SHP77 treated with DMSO at 0.1 percent for 48 hours (cell line): ENCODE data around the gene MYB.
"Not testable (repeated sequence)": the region's sequence is repeated elsewhere in the genome, so short reads cannot be mapped to it uniquely, and the experiment has no call there.

Source experiments
- DNase-seq: peaks from one replicate; lab custom pipeline; 2025; lab: John Stamatoyannopoulos, UW

MYB gene

DNA sequence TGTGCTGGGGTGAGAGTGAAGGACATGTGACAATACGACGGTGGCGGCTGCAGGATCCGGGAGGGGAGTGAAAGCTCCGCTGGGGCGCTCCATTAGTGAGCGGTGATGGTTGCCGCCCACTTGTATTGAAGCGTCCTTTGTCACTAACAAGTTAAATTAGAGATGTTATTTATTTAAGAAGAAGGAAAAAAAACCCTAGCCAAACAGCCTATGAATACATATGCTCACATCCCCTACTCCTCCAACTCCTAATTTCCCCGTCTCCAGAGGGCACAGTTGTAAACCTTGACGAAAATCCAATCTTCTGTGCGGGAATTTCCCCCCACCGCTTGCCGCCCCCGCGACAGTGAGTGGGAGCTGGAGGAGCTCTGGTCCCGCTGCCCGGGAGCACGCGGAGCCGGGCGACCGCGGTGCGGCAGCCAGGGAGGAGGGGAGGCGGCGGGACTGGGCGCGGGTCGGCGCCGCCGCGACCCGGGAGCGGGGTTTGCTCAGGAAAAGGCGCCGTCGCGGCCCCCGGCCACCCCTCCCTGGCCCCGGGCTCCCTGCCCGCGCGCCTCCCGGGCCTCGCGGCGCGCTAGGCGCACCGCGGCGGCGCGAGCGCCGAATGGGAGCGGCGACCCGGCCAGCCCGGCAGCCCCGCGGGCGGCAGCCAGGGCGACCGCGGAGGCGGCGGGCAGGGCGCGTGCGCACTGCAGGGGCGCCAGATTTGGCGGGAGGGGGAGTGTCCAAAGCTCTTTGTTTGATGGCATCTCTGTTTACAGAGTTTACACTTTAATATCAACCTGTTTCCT, at the start of gene MYB:
Gene MYB (plus strand): TSS at position 767 of the 791 bp plus-strand sequence. CDS start 206 bp downstream, outside the sequence.
- peak; percentile 36 for DNase-seq

- DNase-seq: no peak
Measured at GRCh38 chr6:135132776-135133175, 48.3 kb upstream of the MYB start.

- DNase-seq: no peak
Measured at GRCh38 chr6:135135835-135136234, 45.3 kb upstream of the MYB start.

- no peak for DNase-seq
Measured at GRCh38 chr6:135137826-135138225, 43.3 kb upstream of the MYB start.

GRCh38 chr6:135141182-135141581, 39.9 kb upstream of the MYB start:
- no peak for DNase-seq

DNA sequence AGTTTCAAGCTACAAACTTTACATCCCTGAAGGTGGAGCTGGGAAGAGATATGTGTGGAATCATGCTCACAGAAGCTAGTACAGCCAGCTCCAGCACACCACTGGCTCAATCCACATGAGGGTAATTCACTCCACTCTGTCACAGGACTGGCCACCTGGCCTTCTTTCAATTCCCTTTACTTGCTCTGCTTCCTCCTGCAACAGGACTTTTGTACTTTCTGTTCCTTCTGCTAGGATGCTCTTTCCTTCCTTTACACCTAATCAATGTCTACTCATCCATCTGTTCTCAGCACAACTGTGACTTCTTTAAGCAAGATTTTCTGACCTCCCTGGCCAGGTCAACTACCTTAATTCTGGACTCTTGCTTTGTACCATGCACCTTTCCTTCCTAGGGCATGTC, 39.4 kb upstream of the MYB start:
- no peak for DNase-seq

DNA sequence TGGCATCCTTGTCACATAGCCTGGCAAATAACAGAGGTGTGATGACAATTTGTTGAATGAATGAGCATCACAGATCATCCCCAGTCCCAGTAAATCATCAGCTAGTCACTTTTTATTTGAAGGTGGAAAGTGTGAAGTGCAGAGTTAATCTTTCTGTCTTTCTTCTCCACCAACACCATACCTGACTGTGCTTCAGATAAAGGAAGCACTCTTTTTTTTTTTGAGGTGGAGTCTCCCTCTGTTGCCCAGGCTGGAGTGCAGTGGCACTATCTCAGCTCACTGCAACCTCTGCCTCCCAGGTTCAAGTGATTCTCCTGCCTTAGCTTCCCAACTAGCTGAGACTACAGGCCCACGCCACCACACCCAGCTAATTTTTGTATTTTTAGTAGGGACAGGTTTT, 38.9 kb upstream of the MYB start:
- DNase-seq: not testable (repeated sequence)

- no peak for DNase-seq
Measured at GRCh38 chr6:135144673-135145062, 36.4 kb upstream of the MYB start.

DNA sequence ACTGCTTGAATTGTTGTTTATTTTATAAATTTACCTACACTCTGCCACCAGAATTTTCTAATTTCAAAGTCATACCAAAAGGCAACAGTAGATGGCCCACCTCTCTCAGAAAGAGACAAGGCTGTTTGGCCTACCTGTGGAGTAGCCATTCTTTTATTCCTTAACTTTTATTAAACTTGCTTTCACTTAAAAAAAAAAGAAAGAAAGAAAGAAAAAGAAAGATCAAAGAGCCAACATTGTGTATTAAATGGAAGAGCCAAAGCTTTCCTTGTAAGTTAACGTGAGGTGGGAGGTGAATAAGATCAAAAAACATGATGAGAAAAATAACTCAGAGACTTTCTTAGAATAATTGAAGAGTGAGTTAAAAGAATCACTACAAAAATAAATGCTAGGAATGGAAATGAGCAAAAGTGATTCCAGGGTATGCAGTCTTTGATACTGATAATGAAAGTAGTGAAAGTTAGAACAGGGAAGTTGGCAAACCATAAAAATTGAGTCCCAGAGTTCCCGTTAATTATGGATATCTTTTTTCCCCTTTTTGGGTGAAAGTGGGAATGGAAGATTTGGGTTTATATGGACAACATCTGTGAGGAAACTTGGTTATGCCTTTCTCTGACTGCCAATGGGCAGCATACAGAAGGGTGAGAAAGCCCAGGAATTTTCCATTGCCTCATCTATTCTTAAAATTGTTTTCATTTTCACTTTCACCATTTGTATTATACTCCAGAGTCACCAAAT, 35.9 kb upstream of the MYB start:
- DNase-seq: no peak

DNA sequence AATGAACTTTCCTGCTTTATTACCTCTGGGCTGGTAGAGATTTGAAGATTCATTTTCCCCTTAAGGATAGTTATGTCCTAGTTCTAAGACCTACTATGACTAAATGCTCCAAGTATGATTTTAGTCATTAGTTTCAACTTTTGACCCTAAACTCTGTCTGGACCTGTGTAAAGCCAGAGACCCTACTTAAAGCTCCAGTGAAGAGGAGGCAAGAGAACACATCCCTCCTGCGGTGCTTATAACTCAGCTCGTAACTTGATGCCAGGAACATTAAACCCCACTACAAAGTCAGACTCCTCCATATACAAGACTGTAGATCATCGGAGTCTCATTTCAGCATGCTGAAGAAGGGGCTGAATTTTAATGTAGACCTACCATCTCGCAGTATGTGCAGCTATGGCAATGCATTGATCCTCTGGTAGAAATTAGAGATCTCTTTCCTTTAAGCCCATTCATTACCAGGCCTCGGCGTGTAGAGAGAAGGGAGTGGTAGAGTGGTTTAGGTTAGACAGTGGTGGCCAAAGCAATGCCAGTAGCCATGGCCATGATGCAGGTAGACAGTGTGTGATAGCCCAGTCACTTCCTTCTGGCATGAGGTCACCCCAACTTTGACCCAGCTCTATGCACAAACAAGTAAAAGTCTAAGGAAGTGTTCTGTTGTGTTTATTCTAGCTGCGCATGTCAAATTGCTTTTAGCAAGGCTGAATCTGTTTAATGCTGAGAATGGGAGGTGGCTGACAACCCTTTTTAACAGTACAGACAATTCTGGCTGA, 34.8 kb upstream of the MYB start:
- DNase-seq: no peak

DNA sequence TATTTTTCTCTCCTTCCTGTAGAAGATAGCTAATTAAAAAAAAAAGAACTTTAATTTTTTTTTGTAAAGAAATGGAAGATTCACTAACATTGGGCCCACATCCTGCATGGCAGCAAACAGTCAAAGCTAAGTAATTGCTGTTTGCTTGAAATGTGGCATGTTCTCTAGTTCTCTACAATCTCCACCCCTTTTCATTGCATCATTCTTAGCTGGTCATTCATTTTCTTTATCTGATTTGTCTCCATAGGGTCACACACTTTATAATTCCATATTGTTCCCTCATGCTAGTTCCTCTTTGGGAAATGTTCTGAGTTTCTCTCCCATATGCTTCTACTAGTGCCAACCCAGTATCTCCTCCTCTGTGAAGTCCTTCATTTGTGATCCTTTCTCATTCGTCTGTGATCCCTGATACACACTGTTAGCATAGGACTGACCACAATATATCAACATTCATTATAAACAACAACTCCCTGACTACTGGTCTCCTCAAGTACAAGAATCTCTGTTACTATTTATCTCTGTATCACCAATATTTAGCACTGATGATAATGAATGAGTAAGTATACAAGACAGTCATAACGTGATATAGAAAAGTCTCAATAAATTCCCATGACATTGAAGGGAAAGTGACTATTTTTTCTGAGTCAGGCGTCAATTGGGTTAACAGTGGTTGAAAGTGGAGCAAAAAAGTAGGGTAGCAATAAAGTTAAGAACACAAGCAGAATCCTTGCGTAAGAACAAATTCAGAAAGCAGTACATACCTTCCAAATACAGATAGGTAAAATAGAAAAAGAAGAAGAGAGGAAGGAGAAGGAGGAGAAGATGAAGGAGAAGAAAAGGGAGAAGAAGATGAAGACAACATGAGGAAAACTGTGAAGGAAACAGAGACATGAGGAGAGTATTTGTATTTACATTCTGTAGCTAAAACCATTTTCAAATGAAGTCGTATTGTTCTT, 33.2 kb upstream of the MYB start:
- no peak for DNase-seq

DNA sequence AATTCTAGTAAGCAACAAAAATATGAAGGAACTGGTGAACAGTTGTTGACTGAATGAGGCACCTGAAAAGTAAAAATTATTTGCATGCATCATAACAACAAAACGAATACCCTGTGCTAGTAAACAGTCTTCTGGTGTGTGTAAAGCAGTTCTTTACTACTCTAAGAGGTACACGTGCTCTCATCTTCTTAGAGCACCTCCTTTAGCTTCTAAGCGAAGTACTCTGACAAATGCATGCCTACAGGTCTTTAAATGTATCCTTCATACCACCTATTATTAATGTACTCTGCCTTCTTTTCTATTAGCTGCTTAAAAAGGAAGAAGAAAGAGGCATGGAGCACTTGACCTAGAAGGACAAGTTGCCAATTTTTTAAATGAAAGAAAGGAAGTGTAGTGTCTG, 32.2 kb upstream of the MYB start:
- DNase-seq: no peak

- DNase-seq: no peak
Measured at GRCh38 chr6:135149376-135149775, 31.7 kb upstream of the MYB start.

- DNase-seq: not testable (repeated sequence)
Measured at GRCh38 chr6:135150481-135150880, 30.6 kb upstream of the MYB start.

DNA sequence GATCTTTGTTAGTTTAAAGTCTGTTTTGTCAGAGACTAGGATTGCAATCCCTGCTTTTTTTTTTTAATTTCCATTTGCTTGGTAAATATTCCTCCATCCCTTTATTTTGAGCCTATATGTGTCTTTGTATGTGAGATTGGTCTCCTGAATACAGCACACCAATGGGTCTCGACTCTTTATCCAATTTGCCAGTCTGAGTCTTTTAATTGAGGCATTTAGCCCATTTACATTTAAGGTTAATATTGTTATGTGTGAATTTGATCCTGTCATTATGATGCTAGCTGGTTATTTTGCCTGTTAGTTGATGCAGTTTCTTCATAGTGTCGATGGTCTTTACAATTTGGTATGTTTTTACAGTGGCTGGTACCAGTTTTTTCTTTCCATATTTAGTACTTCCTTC, 27.0 kb upstream of the MYB start:
- DNase-seq: not testable (repeated sequence)

GRCh38 chr6:135158397-135158796, 22.7 kb upstream of the MYB start:
- no peak for DNase-seq

DNA sequence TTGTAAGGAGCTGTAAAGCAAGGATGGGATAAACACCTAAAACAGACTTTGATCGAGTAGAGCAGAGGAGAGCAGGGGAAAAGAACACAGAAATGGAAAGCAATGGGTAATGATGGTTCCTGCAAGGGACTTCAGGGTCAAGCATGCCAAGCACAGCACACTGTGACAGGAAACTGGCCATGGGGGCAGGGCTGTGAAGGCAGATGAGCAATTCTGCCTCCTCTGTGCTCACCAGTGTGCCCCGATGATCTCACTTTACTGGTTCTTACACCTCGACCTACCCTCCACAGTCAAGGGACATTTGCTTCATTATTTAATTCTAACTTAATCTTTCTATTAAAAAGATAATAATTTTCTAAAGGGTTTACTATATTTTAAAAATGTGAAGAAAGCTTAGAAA, 21.6 kb upstream of the MYB start:
- DNase-seq: no peak

DNA sequence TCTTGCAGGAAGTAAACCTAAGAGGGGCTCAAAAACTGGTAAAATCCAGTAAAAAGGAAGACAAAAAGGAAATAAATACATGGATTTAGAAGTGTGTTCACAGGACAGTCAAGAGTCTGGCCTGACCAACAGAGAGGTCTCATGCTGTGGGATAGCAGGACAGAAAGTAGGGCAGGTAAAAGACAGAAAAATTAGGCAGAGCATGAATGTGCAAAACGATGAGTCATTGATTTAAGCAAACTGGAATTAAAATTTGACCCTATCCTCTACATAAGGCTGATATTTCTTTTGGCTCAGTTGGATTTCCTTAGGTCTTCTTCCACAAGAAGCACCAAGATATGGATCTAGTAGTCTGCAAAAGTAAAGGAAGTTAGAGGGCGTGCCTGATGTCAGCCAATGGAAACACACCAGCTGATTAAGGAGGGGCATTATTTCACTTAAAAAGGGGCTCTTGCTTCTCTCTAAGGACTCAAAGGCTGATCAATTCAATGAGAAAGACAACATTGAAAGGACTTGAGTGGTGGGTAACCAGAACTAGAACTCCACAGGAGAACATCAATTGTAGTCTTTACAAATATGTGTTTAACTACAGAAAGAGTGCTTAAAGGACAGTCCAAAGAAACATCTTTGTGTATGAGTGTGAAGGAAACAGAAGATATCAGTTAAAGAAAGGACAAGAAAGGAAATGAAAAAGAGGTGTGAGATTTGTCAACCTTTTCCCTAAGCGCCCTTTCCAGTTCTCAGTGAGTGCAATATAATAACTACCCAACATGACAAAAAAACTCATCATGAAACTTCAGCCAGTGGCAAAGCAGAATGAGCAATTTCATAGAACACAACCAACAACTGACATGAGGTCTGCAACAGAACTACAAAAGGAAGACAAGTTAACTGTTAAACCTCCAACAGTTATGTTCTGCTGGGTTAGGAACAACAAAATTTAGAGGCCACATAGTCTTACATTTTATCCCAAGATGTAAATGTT, 19.4 kb upstream of the MYB start:
- DNase-seq: no peak

DNA sequence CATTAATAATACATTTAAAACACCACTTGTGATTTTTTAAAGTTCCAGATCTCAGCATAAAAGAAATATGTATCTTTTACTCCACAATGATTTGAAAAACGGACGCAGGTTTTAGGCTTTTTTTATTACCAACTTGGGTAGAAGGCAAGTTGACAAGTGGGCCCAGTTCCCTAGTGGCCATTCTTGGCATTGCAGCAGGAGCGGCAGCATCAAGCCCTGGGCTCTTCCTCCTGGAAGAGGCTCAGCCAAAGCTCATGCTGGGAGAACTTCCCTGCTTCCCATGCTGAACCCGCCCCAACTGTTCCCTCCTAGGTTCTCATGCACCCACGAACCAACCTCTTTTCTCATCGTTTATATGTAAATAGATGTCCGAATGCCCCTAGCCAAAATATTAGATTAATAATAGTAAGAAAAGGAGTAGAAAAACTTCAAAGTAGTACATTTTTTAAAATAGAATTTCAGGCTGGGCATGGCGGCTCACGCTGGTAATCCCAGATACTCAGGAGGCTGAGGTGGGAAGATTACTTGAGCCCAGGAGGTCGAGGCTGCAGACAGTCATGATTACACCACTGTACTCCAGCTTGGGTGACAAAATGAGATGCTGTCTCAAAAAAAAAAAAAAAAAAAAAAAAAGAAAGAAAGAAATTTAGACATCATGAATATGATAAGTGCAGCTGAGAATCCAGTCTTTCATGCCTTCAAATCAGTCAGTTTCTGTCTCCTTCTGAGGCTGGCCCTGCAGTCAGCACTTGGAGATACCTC, 18.2 kb upstream of the MYB start:
- DNase-seq: peak; percentile 14

DNA sequence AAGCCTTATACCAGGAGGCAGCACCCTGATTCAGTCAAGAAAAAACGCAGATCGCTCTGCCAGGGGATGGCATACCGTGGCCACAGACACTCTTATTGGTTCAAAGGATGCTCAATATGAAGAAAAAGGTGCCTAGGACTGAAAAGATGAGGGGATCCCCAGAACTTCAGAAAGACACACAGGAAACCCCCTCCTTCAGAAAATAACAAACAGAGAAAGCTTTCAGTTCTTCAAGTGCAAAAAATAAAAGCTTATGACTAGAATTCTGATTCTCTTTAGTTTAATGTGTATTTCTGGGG, 17.7 kb upstream of the MYB start:
- DNase-seq: no peak
